ENCODE data around the gene ZNF26.

ZNF26 gene

GRCh38 chr12:133061954-133062353 lies 75.8 kb downstream of the ZNF26 start:
- TF ChIP-seq CTCF (IDR thresholded peaks at IDR 0.05; ENCODE audit: low read depth, low read length, poor library complexity, severe bottlenecking): no peak
- no peak for TF ChIP-seq EZH2phosphoT487 (IDR thresholded peaks at IDR 0.05; ENCODE audit: borderline replicate concordance, low read length)
- Histone ChIP-seq H3K4me1 (ENCODE audit: control insufficient read depth, low read length) (no peaks in the 10 kb centered on the region), H3K36me3 (ENCODE audit: control insufficient read depth, low read length) (peaks cover 20% of the 10 kb centered on the region), H3K4me2 (ENCODE audit: low read length) (no peak overlapping the region), H3K79me2 (ENCODE audit: control insufficient read depth, low read length) (no peaks in the 10 kb centered on the region), H4K20me1 (ENCODE audit: control insufficient read depth, insufficient read depth, low read depth, low read length) (no peaks in the 10 kb centered on the region), H3K27me3 (ENCODE audit: control insufficient read depth, low read length) (no peaks in the 10 kb centered on the region), H3K9me3 (ENCODE audit: control insufficient read depth, insufficient read depth, low read length) (peaks cover 84% of the 10 kb centered on the region), H3F3A (ENCODE audit: control insufficient read depth, insufficient read depth) (peaks cover 10% of the 10 kb centered on the region; the same call in 1 of the 2 replicates), H3K27ac (ENCODE audit: low read depth, low read length) (no peak overlapping the region), H3K9me2 (replicated peaks; ENCODE audit: control insufficient read depth, low read length) (no peaks in the 10 kb centered on the region), H3K4me3 (ENCODE audit: low read length) (no peak overlapping the region)

- Histone ChIP-seq H3K4me1 (ENCODE audit: control insufficient read depth, low read length) (no peaks in the 10 kb centered on the region), H3K4me3 (ENCODE audit: low read length) (no peak overlapping the region), H3K4me2 (ENCODE audit: low read length) (no peak overlapping the region), H3K79me2 (ENCODE audit: control insufficient read depth, low read length) (no peaks in the 10 kb centered on the region), H3K27me3 (ENCODE audit: control insufficient read depth, low read length) (no peaks in the 10 kb centered on the region), H3K27ac (ENCODE audit: low read depth, low read length) (no peak overlapping the region), H3F3A (ENCODE audit: control insufficient read depth, insufficient read depth) (no peaks in the 10 kb centered on the region), H3K9me2 (replicated peaks; ENCODE audit: control insufficient read depth, low read length) (no peaks in the 10 kb centered on the region), H3K36me3 (ENCODE audit: control insufficient read depth, low read length) (peaks cover 4% of the 10 kb centered on the region), H3K9me3 (ENCODE audit: control insufficient read depth, insufficient read depth, low read length) (peaks cover 78% of the 10 kb centered on the region), H4K20me1 (ENCODE audit: control insufficient read depth, insufficient read depth, low read depth, low read length) (no peaks in the 10 kb centered on the region)
- TF ChIP-seq CTCF (IDR thresholded peaks at IDR 0.05; ENCODE audit: low read depth, low read length, poor library complexity, severe bottlenecking) (no peak), EZH2phosphoT487 (IDR thresholded peaks at IDR 0.05; ENCODE audit: borderline replicate concordance, low read length) (no peak)
Measured at GRCh38 chr12:133063556-133063955, 77.4 kb downstream of the ZNF26 start.

- peaks cover 26% of the 10 kb centered on the region for H3K9me3 ChIP-seq (ENCODE audit: control insufficient read depth, insufficient read depth, low read length)
- no peaks in the 10 kb centered on the region for H3K36me3 ChIP-seq (ENCODE audit: control insufficient read depth, low read length)
- no peaks in the 10 kb centered on the region for H4K20me1 ChIP-seq (ENCODE audit: control insufficient read depth, insufficient read depth, low read depth, low read length)
- H3K79me2 ChIP-seq (ENCODE audit: control insufficient read depth, low read length): no peaks in the 10 kb centered on the region
- H3K4me1 ChIP-seq (ENCODE audit: control insufficient read depth, low read length): no peaks in the 10 kb centered on the region
- no peak overlapping the region for H3K27ac ChIP-seq (ENCODE audit: low read depth, low read length)
- H3K4me2 ChIP-seq (ENCODE audit: low read length): no peak overlapping the region
- no peaks in the 10 kb centered on the region for H3F3A ChIP-seq (ENCODE audit: control insufficient read depth, insufficient read depth)
- TF ChIP-seq EZH2phosphoT487 (IDR thresholded peaks at IDR 0.05; ENCODE audit: borderline replicate concordance, low read length) (no peak), CTCF (IDR thresholded peaks at IDR 0.05; ENCODE audit: low read depth, low read length, poor library complexity, severe bottlenecking) (no peak)
- H3K9me2 ChIP-seq (replicated peaks; ENCODE audit: control insufficient read depth, low read length): no peaks in the 10 kb centered on the region
- no peaks in the 10 kb centered on the region for H3K27me3 ChIP-seq (ENCODE audit: control insufficient read depth, low read length)
- no peak overlapping the region for H3K4me3 ChIP-seq (ENCODE audit: low read length)
Measured at GRCh38 chr12:133073836-133074235, 87.7 kb downstream of the ZNF26 start.
